T-helper 22 cell (primary cell): ENCODE measurements around the gene PACSIN2.

ENCODE experiments used
- DNase-seq: peaks from one replicate; pipeline ENCODE4 v3.0.0-alpha.2; 2020; ENCODE audit warnings: low read depth

Gene PACSIN2

DNA sequence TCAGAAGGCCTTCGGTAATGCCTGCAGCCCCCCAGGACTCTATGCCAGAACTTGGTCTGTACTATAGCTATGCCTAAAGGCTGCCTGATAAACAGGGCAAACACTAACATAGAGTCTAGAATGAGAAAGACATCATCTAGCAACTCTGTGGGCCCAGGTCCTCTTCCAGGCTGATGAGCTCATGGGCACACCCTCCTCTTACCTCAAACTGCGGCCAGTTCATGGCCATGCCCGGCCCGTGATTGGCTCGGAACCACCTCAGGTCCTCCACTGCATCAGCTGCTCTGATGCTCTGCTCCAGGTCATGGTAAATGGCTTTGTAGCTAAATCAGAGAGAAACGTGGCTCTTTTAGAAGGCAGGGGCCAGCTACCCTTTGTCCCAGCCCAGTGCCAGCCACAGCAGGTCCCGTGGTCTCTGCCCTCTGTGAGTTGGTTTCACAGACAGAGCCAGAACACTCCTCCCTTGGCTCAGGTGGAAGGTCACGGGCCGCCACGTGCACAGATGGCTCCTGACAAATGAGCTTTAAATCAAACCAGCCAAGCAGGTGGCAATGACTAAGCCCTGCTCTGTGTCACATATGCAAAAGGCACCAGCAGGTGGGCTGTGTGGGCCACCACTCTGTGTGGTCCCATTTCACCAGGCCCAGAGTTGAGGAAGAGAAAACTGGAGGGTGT is 132.8 kb downstream of the PACSIN2 start:
- no peak for DNase-seq

GRCh38 chr22:42881298-42881697 is 133.7 kb downstream of the PACSIN2 start:
- no peak for DNase-seq

DNA sequence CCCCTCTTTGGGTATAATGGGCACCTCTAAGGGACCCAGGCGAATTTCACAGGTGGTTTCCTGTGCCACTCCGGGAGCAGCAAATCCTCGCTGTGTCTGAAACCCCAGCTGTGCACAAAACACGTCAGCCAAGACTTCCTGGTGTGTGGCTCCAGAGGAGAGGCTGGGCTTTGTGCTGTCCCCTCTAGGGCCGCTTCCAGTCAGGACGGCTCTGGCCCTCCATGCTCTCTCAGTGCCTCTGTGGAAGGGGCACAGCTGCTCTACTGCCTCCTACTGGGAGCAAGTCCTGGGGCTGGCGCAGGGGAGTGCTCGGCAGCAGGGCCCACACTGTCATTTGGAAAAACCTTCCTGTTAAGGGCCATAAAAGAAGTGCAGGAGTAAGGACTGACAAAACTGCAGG is 134.1 kb downstream of the PACSIN2 start:
- no peak for DNase-seq

GRCh38 chr22:42879371-42880021 is 135.5 kb downstream of the PACSIN2 start:
- DNase-seq, result no peak

DNA sequence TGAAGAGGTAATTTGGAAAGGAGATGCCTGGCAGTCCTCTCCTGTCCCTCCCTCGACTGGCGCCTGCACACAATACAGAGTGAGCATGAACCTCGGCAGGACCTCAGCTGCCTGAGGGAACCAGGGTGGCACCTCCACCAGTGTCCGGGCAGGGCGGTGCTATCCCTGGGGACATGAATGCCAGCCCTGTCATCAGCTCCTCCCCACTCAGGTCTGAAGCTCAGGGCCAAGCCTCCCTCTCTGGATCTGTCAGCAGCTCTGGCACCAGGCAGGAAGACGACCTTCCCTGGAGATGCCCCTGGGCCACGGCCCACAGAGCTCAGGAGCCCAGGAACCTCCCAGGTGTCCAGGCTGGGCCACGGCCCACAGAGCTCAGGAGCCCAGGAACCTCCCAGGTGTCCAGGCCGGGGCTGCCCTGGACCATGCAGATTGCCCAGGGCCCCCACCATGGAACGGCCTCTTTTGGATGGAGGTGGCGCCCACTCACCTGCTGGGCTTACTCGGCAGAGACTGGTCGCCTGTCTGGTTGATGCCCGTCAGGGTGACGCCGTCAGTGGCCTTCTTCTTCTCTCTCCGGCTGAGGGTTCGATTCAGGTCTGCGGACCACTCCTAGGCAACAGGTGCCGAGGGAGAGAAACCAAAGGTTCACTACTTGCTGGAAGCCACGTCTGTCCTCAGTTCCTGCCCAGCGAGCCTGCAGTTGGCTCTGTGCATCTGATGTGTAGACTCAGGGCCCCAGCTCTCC is 136.2 kb downstream of the PACSIN2 start:
- DNase-seq, result no peak

DNA sequence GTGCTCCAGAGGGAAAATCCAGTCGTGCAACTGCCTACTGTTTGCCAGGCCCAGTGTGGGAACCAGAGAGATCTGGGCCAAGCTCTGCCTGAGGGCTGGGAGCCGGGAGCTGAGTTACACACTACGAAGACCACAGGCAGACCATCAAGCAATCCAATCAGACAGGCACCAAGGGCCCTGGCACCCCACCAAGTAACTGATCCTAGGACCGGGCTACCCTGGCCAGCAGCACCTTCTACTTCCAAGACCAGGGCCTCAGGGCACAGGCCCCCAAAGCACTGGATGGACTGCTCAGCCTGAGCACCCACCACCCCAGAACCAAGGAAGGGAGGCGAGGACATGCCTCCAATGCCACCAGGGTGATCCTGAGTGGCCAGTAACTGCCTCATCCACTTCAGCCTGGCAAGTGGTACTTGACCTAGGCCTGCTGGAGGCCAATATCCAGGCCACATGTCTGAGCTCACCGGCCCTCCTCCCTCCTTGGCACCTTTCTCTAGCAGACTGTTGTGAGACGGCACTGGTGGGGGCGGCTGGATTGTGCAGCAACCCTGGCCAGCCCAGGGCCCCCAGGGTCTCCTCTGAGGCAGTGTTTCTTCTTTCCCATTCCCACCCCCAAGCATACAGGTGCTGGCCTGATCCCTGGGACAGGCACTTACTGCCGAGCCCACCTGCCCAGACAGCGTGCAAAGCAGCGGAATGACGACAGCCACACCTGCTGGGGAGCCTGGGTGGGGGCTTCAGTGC is 137.2 kb downstream of the PACSIN2 start:
- DNase-seq, result no peak

- DNase-seq, result no peak
Observed at GRCh38 chr22:42877158-42877557, 137.8 kb downstream of the PACSIN2 start.

DNA sequence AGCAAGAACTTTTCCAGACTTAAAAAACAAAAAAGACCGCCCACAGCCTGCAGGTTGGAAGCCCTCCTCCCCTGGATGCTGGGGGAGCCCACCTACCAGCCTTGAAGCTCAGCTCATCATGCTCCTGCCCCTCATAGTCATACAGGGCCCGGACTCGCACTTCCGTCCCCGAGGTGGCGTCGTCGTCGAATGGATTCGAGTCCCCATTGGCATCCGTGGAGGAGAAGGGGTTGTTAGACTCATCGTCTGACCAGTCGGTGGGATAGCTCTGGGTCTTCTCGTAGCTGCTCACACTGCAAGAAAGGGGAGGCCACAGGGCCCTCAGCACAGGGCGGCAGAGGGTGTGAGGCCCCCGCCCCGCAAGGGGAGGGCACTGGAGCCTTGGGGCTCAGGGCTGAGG is 138.9 kb downstream of the PACSIN2 start:
- no peak for DNase-seq

DNA sequence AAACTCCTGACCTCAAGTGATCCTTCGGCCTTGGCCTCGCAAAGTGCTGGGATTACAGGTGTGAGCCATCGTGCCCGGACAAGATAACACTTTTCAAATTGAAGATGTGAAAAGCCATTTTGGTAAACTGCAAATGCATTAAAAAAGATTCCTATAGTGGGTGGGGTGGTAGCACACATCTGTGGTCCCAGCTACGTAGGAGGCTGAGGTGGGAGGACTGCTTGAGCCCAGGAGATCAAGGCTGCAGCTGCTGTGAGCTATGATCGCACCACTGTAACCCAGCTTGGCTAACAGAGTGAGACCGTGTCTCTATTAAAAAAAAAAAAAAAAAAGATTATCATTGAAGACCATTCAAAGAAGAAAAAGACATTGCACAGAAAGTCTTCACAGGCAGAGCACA is 140.9 kb downstream of the PACSIN2 start:
- no peak for DNase-seq

GRCh38 chr22:42873356-42873755 is 141.6 kb downstream of the PACSIN2 start:
- no peak for DNase-seq

DNA sequence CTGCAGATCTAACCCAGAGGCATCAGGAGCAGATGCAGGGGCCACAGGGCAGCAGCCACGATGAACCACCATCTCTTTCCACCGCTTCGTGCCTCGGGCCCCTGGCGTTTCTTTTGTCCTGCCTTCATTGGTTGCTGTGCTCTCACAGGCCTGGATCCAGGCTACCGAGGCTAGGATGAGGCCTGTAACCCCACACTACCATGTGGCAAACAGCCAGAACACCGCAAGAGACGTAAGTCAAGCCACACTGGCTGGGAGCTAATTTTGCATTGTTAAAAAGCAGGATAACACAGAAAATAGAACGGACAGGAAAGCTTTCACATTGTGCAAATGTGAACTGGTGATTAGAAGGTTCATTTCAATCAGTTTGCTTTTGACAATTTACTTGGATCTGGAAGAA is 142.1 kb downstream of the PACSIN2 start:
- no peak for DNase-seq

- no peak for DNase-seq
Observed at GRCh38 chr22:42871146-42872050, 143.6 kb downstream of the PACSIN2 start.

- no peak for DNase-seq
Observed at GRCh38 chr22:42869888-42870480, 145.0 kb downstream of the PACSIN2 start.

DNA sequence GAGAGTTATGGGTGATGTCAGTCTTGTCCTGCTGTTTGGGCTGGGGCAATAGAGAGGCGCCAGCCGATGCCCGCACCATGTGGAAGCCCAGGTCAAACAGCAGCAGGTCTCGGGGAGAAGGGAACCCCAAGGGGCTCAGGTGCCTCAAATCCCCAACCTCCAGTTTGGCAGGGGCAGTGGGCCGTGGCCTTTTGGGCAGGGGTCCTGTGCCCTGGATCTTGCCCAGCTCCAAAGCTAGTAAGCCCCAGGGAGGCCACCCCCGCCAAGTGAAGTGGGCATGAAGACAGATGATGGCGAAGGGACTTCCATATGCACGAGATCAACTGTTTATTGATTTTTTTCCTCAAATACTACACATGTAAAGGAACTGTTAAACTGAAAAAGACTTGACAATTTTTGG is 145.5 kb downstream of the PACSIN2 start:
- no peak for DNase-seq

GRCh38 chr22:42868751-42869251 is 146.1 kb downstream of the PACSIN2 start:
- DNase-seq, result no peak

GRCh38 chr22:42866100-42866499 is 148.8 kb downstream of the PACSIN2 start:
- no peak for DNase-seq

- no peak for DNase-seq
Observed at GRCh38 chr22:42865536-42865935, 149.4 kb downstream of the PACSIN2 start.

GRCh38 chr22:42863349-42863961 is 151.5 kb downstream of the PACSIN2 start:
- no peak for DNase-seq

- no peak for DNase-seq
Observed at GRCh38 chr22:42862045-42862734, 152.8 kb downstream of the PACSIN2 start.

- DNase-seq, result no peak
Observed at GRCh38 chr22:42860968-42861367, 154.0 kb downstream of the PACSIN2 start.
